Measurements from ENCODE around the gene COA6.
A peak's percentile ranks its signal among the peaks of the same experiment; 100 is the strongest.
"Not testable (repeated sequence)": the region's sequence is repeated elsewhere in the genome, so short reads cannot be mapped to it uniquely, and the experiment has no call there.

Gene COA6

GRCh38 chr1:234369784-234370183 lies 3.5 kb upstream of the COA6 start:
- no peak overlapping the region for H3K27ac ChIP-seq

GRCh38 chr1:234371414-234371813 lies 1.8 kb upstream of the COA6 start:
- intact Hi-C loops (cut with DNase I; ENCODE audit: low total_unique reads): no loop called here
- H3K27ac ChIP-seq: no peak overlapping the region
- H3K4me3 ChIP-seq: no peak overlapping the region
- peaks cover 0 to 7% (median 0%) of the 10 kb centered on the region in 3 donors for H3K36me3 ChIP-seq
- no peaks in the 10 kb centered on the region for H3K9me3 ChIP-seq
- TF ChIP-seq CTCF (IDR thresholded peaks at IDR 0.05): no peak
- H3K27me3 ChIP-seq: no peaks in the 10 kb centered on the region
- no peak for DNase-seq
- peaks cover 0 to 21% (median 16%) of the 10 kb centered on the region in 4 donors for H3K4me1 ChIP-seq

More at GRCh38 chr1:234369784-234370183, 3.5 kb upstream of the COA6 start:
- intact Hi-C loops (cut with DNase I; ENCODE audit: low total_unique reads): no loop called here
- no peaks in the 10 kb centered on the region for H3K36me3 ChIP-seq
- no peaks in the 10 kb centered on the region for H3K27me3 ChIP-seq
- H3K4me3 ChIP-seq: no peak overlapping the region
- no peaks in the 10 kb centered on the region for H3K9me3 ChIP-seq
- no peak for TF ChIP-seq CTCF (IDR thresholded peaks at IDR 0.05)
- DNase-seq: no peak
- peaks cover 0 to 15% (median 11%) of the 10 kb centered on the region in 4 donors for H3K4me1 ChIP-seq

- intact Hi-C loops (cut with DNase I; ENCODE audit: low total_unique reads): no loop called here
- H3K4me3 ChIP-seq: peak overlapping the region; percentile 69 to 86
- peak overlapping the region; percentile 88 to 90 for H3K27ac ChIP-seq
- H3K9me3 ChIP-seq: no peaks in the 10 kb centered on the region
- H3K4me1 ChIP-seq: peaks cover 0 to 21% (median 16%) of the 10 kb centered on the region in 4 donors
- TF ChIP-seq CTCF (IDR thresholded peaks at IDR 0.05): no peak
- no peak for DNase-seq
- H3K36me3 ChIP-seq: peaks cover 0 to 14% (median 2%) of the 10 kb centered on the region in 3 donors
- H3K27me3 ChIP-seq: no peaks in the 10 kb centered on the region
Observed at GRCh38 chr1:234372011-234372757, 1.1 kb upstream of the COA6 start.

GRCh38 chr1:234373959-234374254 lies 651 bp downstream of the COA6 start:
- no peaks in the 10 kb centered on the region for H3K9me3 ChIP-seq
- H3K27ac ChIP-seq: peak overlapping the region; percentile 88 to 90
- peak in 1 of 2 donors; percentile 25 for DNase-seq
- H3K4me1 ChIP-seq: peaks cover 0 to 21% (median 16%) of the 10 kb centered on the region in 4 donors
- H3K36me3 ChIP-seq: peaks cover 5 to 24% (median 10%) of the 10 kb centered on the region in 3 donors
- H3K4me3 ChIP-seq: peak overlapping the region; percentile 69 to 86
- no peak for TF ChIP-seq CTCF (IDR thresholded peaks at IDR 0.05)
- no peaks in the 10 kb centered on the region for H3K27me3 ChIP-seq
- intact Hi-C loops (cut with DNase I; ENCODE audit: low total_unique reads): no loop called here

- H3K4me3 ChIP-seq: no peak overlapping the region
- H3K4me1 ChIP-seq: peaks cover 0 to 21% (median 16%) of the 10 kb centered on the region in 4 donors
- TF ChIP-seq CTCF (IDR thresholded peaks at IDR 0.05): no peak
- DNase-seq: no peak
- H3K27ac ChIP-seq: no peak overlapping the region
- H3K9me3 ChIP-seq: no peaks in the 10 kb centered on the region
- peaks cover 12 to 42% (median 20%) of the 10 kb centered on the region in 3 donors for H3K36me3 ChIP-seq
- H3K27me3 ChIP-seq: no peaks in the 10 kb centered on the region
- intact Hi-C loops (cut with DNase I; ENCODE audit: low total_unique reads): no loop called here
Observed at GRCh38 chr1:234375672-234376071, 2.4 kb downstream of the COA6 start.

- H3K27ac ChIP-seq; intact Hi-C loops (cut with DNase I; ENCODE audit: low total_unique reads); H3K4me3 ChIP-seq; DNase-seq; H3K9me3 ChIP-seq; H3K27me3 ChIP-seq: not testable (repeated sequence)
- peaks cover 0 to 12% (median 4%) of the 10 kb centered on the region in 4 donors for H3K4me1 ChIP-seq
- H3K36me3 ChIP-seq: peaks cover 12 to 51% (median 29%) of the 10 kb centered on the region in 3 donors
Observed at GRCh38 chr1:234379591-234380109, 6.4 kb downstream of the COA6 start.

Data from tibial artery (tissue), 4 donors.